Stomach (tissue), 4 donors: ENCODE data around the gene ARHGAP12.

Source experiments
- EP300 ChIP-seq: sonication (generic); formaldehyde crosslinking; IDR thresholded peaks from one replicate; pipeline ENCODE4 v1.6.1; 2017; ENCODE audit warnings: antibody characterized with exemption
- POLR2AphosphoS5 ChIP-seq, 3 donors: sonication (generic); formaldehyde crosslinking; IDR thresholded peaks; one replicate each; pipeline ENCODE4 v1.6.1; 2016; ENCODE audit warnings: antibody characterized with exemption in 3 of 3

- no peak for TF ChIP-seq POLR2AphosphoS5 (IDR thresholded peaks at IDR 0.05)
- TF ChIP-seq EP300 = no peak
Measured at GRCh38 chr10:31910016-31910415, 18.6 kb downstream of the ARHGAP12 start.
